OCI-LY7 (cell line): Measurements from ENCODE around the gene BANF2. TPM values are rescaled to one million over a fixed set of nuclear protein-coding genes. Genes with fewer than 3 reads are reported as not detected.

Experiments
- BruUV-seq: library from RNA; stranded (reverse); fragments of 400-500 nt; replicated peaks from 2 replicates; lab custom pipeline; 2021; lab: Mats Ljungman, UMichigan
- CTCF ChIA-PET: fragments of 300-600 bp; sonication (Branson Sonifier 250); formaldehyde crosslinking; loops from one replicate; lab custom pipeline; 2022; ENCODE audit warnings: antibody characterized with exemption; ENCODE audit not compliant: unreplicated experiment; lab: Charles Lee
- POLR2A ChIA-PET: fragments of 300-600 bp; sonication (Branson Sonifier 250); formaldehyde crosslinking; loops from one replicate; lab custom pipeline; 2022; ENCODE audit warnings: antibody characterized with exemption; lab: Charles Lee
- DNase-seq: peaks from one replicate; pipeline ENCODE4 v3.0.0-alpha.2; 2015; ENCODE audit warnings: low spot score
- H2AFZ ChIP-seq: fragments of 200-600 bp; sonication (generic), shearing (Covaris generic); 2 replicates; pipeline ENCODE4 v1.6.1; 2014; ENCODE audit warnings: mild to moderate bottlenecking, antibody characterized with exemption, low read length, moderate library complexity
- H3K27ac ChIP-seq: fragments of 200-600 bp; sonication (generic); 2 replicates; pipeline ENCODE4 v1.5.1; 2014; ENCODE audit warnings: mixed run types, low read depth, mild to moderate bottlenecking, moderate library complexity, low read length, inconsistent platforms; ENCODE audit not compliant: poor library complexity, severe bottlenecking
- H3K36me3 ChIP-seq: fragments of 200-600 bp; sonication (generic); 2 replicates; pipeline ENCODE4 v1.6.1; 2014; ENCODE audit warnings: mild to moderate bottlenecking, antibody characterized with exemption, low read length, moderate library complexity, mixed read lengths; ENCODE audit not compliant: insufficient read depth
- H3K4me1 ChIP-seq: fragments of 200-600 bp; sonication (generic); 2 replicates; pipeline ENCODE4 v1.5.1; 2014; ENCODE audit warnings: mild to moderate bottlenecking, low read length; ENCODE audit not compliant: insufficient read depth, poor library complexity, severe bottlenecking
- H3K4me2 ChIP-seq: fragments of 200-600 bp; sonication (generic); 2 replicates; pipeline ENCODE4 v1.6.1; 2014; ENCODE audit warnings: mild to moderate bottlenecking, low read length
- H3K4me3 ChIP-seq: fragments of 200-600 bp; sonication (generic); 2 replicates; pipeline ENCODE4 v1.5.1; 2014; ENCODE audit warnings: mild to moderate bottlenecking, low read depth, low read length; ENCODE audit not compliant: poor library complexity, severe bottlenecking
- H3K79me2 ChIP-seq: fragments of 200-600 bp; sonication (generic); 2 replicates; pipeline ENCODE4 v1.6.1; 2016; ENCODE audit warnings: low read depth, mild to moderate bottlenecking, low read length, moderate library complexity, mixed read lengths; ENCODE audit not compliant: insufficient read depth
- H3K9me2 ChIP-seq: fragments of 200-600 bp; sonication (generic); 2 replicates; pipeline ENCODE4 v1.6.1; 2016; ENCODE audit warnings: mild to moderate bottlenecking, low read length, mixed read lengths; ENCODE audit not compliant: insufficient read depth
- H3K9me3 ChIP-seq: fragments of 200-600 bp; sonication (generic); 2 replicates; pipeline ENCODE4 v1.6.1; 2014; ENCODE audit warnings: mild to moderate bottlenecking, mixed run types, low read length, mixed read lengths
- H4K20me1 ChIP-seq: fragments of 200-600 bp; sonication (generic); 2 replicates; pipeline ENCODE4 v1.6.1; 2014; ENCODE audit warnings: mild to moderate bottlenecking, antibody characterized with exemption, low read length, moderate library complexity, mixed read lengths; ENCODE audit not compliant: insufficient read depth
- EZH2phosphoT487 ChIP-seq: fragments of 200-600 bp; sonication (generic); IDR thresholded peaks from 2 replicates; pipeline ENCODE4 v1.6.1; 2018; ENCODE audit warnings: low read depth, borderline replicate concordance, mild to moderate bottlenecking, mixed run types, antibody characterized with exemption, low read length, moderate library complexity, mixed read lengths
- intact Hi-C: fragments of 100-400 bp; cut with micrococcal nuclease; formaldehyde crosslinking; loops from one replicate; pipeline ENCODE4 v1.10.0; 2022; ENCODE audit not compliant: unreplicated experiment
- total RNA-seq, 2 experiments: library from RNA; depleted of rRNA in 1 of 2; stranded (reverse); fragments of >200 nt in 1 of 2; shearing (Covaris generic) in 1 of 2; gene quantifications; 2 replicates each; pipeline ENCODE4 v1.2.3, GENCODE V29; 2014 to 2022
- TF ChIP-seq, protein P1 (sequence below): fragments of 200-600 bp; sonication (generic); conservative IDR thresholded peaks from 2 replicates; pipeline ENCODE4 v1.5.1; 2014; ENCODE audit warnings: mild to moderate bottlenecking, antibody characterized with exemption, low read length, moderate library complexity, mixed read lengths

Gene BANF2
- total RNA-seq, 2 experiments from 2014 or later = not detected

DNA sequence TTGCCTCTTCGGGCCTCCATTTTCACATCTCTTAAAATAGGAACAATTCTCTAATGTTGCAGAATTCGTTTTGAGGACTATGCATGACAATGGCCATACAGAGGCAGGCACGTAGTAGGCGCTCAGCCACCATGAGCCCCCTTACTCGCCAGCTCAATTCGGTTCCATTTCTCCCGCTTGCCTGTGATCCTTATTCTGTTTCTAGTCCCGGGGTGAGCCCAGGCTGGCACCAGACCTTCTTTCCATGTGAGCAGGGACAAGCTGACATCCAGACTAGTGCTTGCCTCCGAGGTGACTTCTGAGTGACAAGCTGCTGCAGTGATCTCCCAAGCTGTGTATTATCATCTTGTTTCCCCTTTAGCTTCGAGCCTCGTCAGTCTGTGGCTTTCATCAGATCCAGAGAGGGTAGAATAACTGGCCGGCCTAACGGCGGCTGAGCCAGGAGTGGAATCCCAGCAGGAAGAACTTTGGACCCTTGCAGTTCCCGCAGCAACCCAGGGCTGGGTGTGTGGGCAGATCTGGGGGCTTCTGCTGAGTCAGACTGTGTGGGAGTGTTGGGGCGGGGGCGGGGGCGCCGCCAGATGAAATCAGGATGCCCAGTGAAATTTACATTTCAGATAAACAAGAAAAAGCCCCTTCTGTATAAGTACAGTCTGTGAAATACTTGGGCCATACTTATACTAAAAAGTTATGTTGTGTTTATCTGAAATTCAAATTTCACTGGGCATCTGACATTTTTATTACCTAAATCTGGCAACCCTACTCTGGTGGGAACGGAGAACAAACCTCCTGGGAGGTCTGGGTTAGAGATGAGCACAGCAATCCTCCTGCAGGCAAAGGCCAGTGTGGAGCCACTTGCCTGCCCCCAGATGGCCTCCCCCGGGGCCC is 10.9 kb downstream of the BANF2 start:
- no TSS peak for BruUV-seq
- no peak overlapping the region for H2AFZ ChIP-seq
- intact Hi-C loops = no loop called here

DNA sequence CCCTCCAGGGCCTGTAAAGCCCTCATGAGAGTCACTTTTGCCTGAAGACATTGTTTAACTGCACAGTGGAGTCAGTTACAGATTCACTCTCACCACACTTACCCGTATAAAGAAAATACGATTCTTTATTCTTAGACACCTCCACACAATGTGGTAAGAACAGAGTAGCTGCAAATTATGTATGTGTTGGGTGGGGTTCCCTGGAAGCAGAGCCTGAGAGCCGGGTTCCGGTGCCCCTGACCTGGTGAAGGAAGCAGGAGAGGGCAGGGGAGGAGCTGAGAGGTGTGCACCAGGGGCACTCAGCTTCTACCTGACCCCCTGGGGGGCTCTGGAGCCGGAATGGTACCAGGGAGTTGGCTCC is 11.5 kb downstream of the BANF2 start:
- H4K20me1 ChIP-seq = no peaks in the 10 kb centered on the region
- no TSS peak for BruUV-seq
- H3K4me3 ChIP-seq = no peak overlapping the region
- no peaks in the 10 kb centered on the region for H3K4me1 ChIP-seq
- no peak for DNase-seq
- no peak overlapping the region for H2AFZ ChIP-seq
- TF ChIP-seq, protein P1, sequence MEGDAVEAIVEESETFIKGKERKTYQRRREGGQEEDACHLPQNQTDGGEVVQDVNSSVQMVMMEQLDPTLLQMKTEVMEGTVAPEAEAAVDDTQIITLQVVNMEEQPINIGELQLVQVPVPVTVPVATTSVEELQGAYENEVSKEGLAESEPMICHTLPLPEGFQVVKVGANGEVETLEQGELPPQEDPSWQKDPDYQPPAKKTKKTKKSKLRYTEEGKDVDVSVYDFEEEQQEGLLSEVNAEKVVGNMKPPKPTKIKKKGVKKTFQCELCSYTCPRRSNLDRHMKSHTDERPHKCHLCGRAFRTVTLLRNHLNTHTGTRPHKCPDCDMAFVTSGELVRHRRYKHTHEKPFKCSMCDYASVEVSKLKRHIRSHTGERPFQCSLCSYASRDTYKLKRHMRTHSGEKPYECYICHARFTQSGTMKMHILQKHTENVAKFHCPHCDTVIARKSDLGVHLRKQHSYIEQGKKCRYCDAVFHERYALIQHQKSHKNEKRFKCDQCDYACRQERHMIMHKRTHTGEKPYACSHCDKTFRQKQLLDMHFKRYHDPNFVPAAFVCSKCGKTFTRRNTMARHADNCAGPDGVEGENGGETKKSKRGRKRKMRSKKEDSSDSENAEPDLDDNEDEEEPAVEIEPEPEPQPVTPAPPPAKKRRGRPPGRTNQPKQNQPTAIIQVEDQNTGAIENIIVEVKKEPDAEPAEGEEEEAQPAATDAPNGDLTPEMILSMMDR = no peak
- no peak for TF ChIP-seq EZH2phosphoT487
- no peaks in the 10 kb centered on the region for H3K9me2 ChIP-seq
- no peaks in the 10 kb centered on the region for H3K36me3 ChIP-seq
- H3K9me3 ChIP-seq = no peaks in the 10 kb centered on the region
- H3K27ac ChIP-seq = no peak overlapping the region
- intact Hi-C loops = no loop called here
- H3K79me2 ChIP-seq = no peaks in the 10 kb centered on the region
- no peak overlapping the region for H3K4me2 ChIP-seq
- ChIA-PET POLR2A (interaction anchor here (0.5 kb wide), 1 partner anchor 50 kb away, joined by 4 read pairs; no protein-coding TSS in a partner anchor), CTCF (no interaction called here)

More for the DNA sequence above, 10.9 kb downstream of the BANF2 start:
- H3K27ac ChIP-seq = no peak overlapping the region
- TF ChIP-seq EZH2phosphoT487 = no peak
- TF ChIP-seq, protein P1 = no peak
- no peaks in the 10 kb centered on the region for H3K36me3 ChIP-seq
- H4K20me1 ChIP-seq = no peaks in the 10 kb centered on the region
- no peaks in the 10 kb centered on the region for H3K4me1 ChIP-seq
- H3K4me2 ChIP-seq = no peak overlapping the region
- no peaks in the 10 kb centered on the region for H3K79me2 ChIP-seq
- ChIA-PET CTCF (no interaction called here), POLR2A (interaction anchor here (0.5 kb wide), 1 partner anchor 50 kb away, joined by 4 read pairs; no protein-coding TSS in a partner anchor)
- no peak overlapping the region for H3K4me3 ChIP-seq
- DNase-seq = no peak
- H3K9me2 ChIP-seq = no peaks in the 10 kb centered on the region
- no peaks in the 10 kb centered on the region for H3K9me3 ChIP-seq

GRCh38 chr20:17712201-17712600 is 12.4 kb downstream of the BANF2 start:
- ChIA-PET CTCF (no interaction called here), POLR2A (no interaction called here)
- no peaks in the 10 kb centered on the region for H3K79me2 ChIP-seq
- intact Hi-C loops = no loop called here
- no peak for DNase-seq
- no peaks in the 10 kb centered on the region for H4K20me1 ChIP-seq
- no peaks in the 10 kb centered on the region for H3K36me3 ChIP-seq
- TF ChIP-seq, protein P1 = no peak
- TF ChIP-seq EZH2phosphoT487 = no peak
- no TSS peak for BruUV-seq
- no peak overlapping the region for H3K4me2 ChIP-seq
- no peaks in the 10 kb centered on the region for H3K9me2 ChIP-seq
- no peaks in the 10 kb centered on the region for H3K4me1 ChIP-seq
- H2AFZ ChIP-seq = no peak overlapping the region
- no peak overlapping the region for H3K27ac ChIP-seq
- H3K9me3 ChIP-seq = no peaks in the 10 kb centered on the region
- H3K4me3 ChIP-seq = no peak overlapping the region
